HG03103 (cell line): ENCODE results near the gene P3H1.
"Not testable (repeated sequence)": the region's sequence is repeated elsewhere in the genome, so short reads cannot be mapped to it uniquely, and the experiment has no call there.

Experiments
- ATAC-seq: cut with Tn5 transposase; IDR thresholded peaks from one replicate; pipeline ENCODE4 v1.9.1; 2021; ENCODE audit warnings: low read depth; ENCODE audit not compliant: unreplicated experiment

P3H1 gene

DNA sequence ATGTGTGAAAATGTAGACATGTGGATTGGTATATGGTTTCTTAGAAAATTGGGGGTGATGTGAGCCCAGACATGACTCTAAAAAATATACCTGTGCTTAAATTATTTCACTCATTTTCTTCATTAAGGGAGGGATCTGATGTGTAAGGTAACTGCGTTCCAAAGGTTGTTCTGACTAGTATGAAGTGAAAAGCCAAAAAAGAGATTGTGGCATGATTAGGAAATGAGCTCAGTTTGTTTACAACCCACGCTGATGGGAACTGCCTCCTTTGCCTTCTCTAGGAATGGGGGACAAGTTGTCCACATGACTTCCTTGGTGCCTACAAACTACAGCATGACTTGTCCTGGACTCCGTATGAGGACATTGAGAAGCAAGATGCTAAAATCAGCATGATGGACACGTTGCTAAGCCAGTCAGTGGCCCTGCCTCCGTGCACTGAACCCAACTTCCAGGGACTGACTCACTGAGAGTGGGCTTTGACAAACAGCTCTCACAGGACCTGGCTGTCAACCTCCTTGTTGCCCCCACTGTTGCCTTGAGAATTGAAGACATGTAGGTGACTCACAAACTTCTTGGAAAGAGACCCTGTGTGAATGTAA lies 8.2 kb upstream of the P3H1 start:
- no peak for ATAC-seq

DNA sequence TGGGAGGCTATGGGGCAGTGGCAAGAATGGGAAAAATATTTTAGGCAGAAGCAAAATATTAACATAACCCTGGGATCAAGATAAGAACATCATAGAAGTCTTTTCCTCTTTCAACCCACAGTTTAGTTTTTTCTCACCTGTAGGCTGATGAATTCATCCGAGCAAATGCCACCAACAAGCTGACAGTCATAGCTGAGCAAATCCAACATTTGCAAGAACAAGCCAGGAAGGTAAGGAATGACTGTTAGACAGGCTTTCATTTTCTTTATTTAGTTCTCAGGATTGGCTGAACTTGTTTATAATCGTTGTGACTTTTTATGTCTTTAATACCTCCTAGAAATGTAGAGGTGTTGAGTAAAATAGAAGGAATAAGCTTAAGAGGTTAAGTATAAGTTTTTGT lies 6.6 kb upstream of the P3H1 start:
- no peak for ATAC-seq

DNA sequence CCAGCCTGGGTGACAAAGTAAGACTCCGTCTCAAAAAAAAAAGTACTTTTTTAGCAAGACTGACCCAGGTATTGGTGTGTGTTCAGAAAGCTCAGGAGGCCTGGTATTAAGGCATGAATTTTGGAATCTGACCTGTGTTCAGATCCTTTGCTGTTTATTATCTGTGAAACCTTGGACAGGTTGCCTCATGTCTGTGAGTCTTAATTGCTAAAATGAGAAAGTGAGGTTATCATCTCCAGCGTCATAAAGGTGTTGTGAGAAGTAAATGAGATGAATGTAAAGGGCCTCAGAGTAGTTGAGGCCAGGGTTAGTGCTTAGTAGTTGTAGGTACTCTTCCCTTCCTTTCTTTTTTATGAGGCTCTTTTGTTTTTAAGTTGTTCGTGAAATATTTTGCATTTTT lies 3.0 kb upstream of the P3H1 start:
- ATAC-seq, result no peak

- no peak for ATAC-seq
Measured at GRCh38 chr1:42768172-42768571, 1.3 kb upstream of the P3H1 start.

GRCh38 chr1:42767510-42768000 lies 727 bp upstream of the P3H1 start:
- ATAC-seq, result peak; percentile 24

DNA sequence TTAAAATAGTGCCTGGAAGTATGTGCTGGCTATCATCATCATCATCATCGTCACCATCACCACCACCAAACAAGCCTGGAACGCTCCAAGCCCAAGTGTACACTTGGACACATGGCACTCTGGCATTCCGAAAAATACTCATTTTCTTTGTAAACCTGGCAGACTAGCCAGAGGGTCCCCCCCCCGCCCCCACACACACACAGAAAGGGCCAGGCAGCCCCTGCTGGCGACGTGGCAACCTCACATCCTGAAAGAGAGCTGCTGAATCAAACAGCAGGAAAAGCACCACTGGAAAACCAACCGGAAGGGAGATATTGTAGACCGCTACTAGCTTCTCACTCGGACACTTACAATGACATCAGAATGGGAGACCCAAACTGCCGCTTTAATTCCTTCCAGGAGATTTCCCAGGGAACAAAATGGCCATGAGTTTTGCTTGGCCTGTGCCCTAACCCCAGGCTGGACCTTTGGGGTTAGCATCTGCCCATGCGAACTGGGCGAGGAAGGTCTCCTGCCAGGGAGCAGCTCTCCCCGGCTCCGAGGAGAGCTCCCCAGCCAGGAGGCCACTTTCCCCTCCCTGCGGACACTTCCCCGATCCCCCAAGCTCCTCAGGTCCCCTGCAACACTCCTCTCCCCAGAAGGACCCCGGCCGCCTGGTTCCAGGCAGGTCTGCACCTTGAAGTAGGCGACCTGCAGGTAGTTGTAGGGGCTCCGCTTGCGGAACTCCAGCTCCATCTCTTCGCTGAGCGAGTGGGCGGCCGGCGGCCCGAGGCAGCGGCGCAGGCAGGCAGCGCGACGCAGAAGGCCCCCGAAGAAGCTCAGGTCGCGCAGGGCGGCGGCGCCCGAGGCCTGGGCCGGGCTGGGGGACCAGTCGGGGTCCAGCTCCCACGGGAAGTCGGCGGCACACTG lies 742 bp downstream of the P3H1 start:
- ATAC-seq, result peak; percentile 17

DNA sequence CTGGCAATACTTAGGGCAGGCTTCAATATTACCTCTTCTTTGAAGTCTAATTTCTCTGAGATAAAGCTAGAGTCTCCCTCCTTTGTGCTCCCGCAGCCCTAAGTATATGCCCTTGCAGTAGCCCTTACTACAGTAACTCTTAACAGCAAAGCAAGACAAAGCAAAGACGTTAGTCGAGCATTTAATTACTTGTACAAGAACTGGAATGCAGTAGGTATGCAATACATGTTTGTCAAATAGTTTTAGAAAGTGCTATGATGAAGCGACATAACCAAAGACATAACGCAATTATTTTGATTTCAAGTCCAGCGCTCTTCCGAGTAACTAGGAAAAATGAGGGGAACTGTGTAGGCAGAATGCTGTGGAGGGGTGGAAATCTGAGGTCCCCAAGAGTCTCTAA lies 1.6 kb downstream of the P3H1 start:
- no peak for ATAC-seq

GRCh38 chr1:42762269-42762668 lies 4.6 kb downstream of the P3H1 start:
- no peak for ATAC-seq

GRCh38 chr1:42761567-42761966 lies 5.3 kb downstream of the P3H1 start:
- ATAC-seq, result no peak

GRCh38 chr1:42759114-42759513 lies 7.7 kb downstream of the P3H1 start:
- ATAC-seq, result no peak

DNA sequence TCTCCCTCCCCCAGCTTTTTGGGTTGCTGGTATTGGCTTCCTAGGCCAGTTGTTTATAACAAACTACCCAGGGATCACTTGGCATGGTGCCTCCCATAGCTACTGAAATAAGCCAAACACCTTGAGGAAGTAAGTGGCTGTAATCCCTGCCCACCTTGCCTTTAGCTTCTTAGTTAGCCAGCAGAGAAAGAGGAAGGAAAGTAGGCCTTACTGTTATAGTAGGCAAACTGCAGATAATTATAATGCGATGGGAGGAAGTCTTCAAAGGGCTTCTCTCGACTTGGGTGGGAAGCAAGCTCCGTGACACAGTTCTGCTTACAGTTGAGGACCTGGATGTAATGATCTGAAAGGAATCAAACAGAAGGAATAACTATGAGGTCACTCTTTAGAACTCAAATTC lies 8.2 kb downstream of the P3H1 start:
- no peak for ATAC-seq

GRCh38 chr1:42757892-42758275 lies 8.9 kb downstream of the P3H1 start:
- no peak for ATAC-seq

GRCh38 chr1:42756956-42757891 lies 9.6 kb downstream of the P3H1 start:
- ATAC-seq, result no peak

- ATAC-seq, result no peak
Measured at GRCh38 chr1:42753070-42753469, 13.8 kb downstream of the P3H1 start.

DNA sequence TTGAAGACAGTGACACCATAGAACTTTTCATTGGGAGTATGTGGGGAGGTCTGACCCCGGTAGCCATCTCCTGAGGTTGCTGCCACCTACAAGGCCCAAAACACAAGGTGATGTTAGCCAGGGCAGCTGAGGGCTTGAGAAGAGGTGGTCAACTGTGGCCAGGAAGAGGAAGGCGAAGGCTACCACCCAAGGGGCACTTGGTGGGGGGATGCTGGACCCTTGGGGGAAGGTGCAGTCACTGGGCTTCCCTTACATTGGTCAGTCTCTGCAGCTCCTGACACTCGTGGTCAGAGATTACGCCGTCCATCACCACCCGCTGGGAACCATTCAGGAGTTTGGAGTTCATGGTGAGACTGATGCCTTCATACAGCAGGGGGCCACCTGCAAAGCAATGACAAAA lies 14.5 kb downstream of the P3H1 start:
- ATAC-seq, result no peak

GRCh38 chr1:42751511-42752070 lies 15.2 kb downstream of the P3H1 start:
- not testable (repeated sequence) for ATAC-seq

DNA sequence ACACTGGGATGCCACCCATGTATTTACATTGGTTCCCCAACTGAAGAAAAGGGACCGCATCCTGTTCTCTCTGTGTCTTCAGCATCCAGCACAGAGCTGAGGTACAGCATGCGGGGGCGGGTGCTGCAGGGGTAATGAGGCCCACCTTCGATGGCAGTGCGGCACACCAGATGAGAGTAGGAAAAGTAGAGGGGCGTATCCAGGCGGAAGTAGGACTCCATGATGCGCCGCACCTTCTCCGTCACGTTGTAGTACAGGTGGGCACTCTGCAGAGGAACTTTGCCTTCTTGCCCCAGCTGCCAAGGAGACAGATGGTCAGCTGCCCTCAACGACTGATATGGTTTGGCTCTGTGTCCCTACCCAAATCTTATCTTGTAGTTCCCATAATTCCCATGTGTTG lies 16.8 kb downstream of the P3H1 start:
- ATAC-seq, result no peak

DNA sequence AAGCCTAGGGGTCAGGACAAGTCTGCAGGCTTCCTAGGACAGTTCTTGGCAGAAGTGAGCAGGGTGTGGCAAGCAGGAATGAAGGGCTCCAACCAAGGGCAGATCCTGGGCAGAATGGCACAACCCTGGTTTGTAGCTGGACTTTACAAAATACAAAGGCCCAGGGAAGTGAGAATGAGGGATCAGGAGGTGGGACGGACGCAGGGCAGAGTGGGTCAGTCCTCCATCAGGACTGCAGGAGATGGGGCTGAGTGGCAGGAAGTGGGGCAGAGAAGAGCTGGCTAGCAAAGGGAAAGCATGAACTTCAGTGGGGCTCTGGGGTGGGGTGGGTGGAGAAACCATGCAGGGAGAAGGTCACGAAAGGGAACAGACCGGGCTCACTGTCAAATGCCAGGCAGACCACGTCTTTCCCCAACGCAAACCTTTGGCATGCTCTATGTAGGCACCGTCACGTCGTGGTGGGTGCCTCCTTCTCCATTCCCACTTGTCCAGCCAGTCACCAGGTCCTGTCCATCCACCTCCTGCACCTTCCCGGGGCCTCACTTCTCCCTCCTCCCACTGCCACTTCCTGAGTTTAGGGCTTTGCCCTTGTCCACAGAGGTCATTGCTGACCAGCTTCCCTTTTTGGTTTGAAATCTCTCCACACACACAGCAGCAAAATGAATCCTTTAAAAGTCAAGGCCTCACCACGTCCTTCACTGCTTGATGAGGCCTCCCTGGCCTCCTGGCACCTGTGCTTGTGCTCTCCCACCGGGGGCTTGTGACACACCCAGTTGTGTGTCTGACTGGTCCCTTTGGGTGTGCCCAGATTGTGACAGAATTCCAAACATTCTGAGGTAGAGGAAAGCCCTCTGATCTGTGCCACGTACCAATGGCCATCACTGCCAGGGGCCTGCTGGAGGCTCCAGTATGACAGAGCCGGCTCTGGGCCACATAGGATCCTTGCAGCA lies 18.1 kb downstream of the P3H1 start:
- no peak for ATAC-seq

DNA sequence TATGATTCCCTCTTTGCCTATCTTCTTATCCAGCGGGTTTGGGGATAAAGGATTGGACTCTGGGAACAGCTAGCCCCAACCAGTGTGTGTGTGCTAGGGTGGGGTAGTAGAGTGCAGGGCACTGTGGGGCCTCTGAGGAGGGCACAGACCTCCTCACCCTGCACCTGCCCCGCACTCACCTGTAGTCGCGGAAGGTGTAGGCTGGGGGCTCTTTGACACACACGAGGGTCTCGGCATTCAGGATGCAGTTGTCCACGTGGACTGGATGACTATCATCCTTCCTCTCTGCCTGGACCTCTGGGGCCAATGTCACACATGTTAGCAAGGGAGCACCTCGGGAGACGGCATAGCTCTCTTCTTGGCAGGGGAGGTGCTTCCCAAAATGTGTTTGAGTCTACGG lies 18.8 kb downstream of the P3H1 start:
- ATAC-seq, result no peak

- ATAC-seq, result no peak
Measured at GRCh38 chr1:42747125-42747524, 19.7 kb downstream of the P3H1 start.
